Measurements from ENCODE around the gene PCBP3.

PCBP3 gene

DNA sequence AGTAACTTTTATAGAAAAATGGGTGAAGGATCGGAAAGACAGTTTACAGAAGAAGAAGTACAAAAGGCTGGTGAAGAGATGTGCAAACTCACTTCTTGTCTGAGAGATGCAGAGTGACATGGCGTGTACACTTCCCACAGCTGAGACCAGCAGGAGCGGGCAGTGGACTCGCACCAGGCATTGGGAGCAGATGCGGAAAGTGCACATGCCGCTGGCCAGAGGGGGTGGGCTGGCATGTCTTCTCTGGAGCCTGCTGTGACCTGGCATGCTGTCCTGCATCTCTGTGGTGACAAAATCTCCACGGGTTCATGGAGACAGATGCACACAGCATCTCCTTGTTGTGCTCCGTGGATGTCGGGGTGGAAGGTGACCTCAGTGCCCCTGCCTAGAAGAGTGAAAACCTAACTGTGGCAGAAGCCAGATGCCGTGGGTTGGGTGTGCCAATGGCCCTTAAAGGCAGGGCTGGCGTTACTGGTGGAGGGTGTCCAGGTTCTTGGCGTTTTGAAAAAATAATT, 209.4 kb downstream of the PCBP3 start:
- TF ChIP-seq EZH2 (IDR thresholded peaks at IDR 0.05; ENCODE audit: borderline replicate concordance, low read depth, low read length, severe bottlenecking) (no peak), CTCF (IDR thresholded peaks at IDR 0.05; ENCODE audit: borderline replicate concordance, extremely low read depth, low read length, poor library complexity, severe bottlenecking) (no peak)

DNA sequence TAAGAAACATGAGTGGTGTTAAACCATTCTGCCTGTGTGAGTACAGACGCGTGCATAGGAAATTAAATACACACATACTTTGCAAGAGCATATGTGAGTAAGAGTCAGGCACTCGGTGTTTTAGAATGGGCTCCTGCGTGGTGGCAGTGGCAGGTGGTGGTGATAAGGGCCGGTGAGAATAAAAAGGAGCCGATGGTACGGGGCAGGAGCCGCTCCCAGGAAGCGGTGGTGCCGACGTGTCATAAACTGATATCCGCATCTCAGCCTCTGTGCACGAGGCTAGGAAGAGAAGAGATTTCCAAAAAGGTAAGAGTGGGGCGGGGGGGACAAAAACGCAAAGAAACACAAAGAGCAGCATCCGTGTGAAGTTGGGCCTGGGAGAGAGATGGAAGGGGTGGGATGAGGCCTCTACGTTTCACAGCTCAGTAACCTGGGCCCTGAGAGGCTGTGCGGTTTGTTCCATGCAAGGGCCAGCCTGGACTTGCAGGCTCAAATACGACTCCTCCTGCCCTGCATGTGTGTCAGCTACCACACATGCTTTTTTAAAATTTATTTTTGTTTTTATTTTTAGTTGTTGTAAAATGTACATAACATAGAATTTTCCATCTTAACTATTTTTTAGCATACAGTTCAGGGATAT, 210.3 kb downstream of the PCBP3 start:
- Histone ChIP-seq H3K4me3 (ENCODE audit: low read depth in 1 of 2, low read length in 2 of 2) (no peak overlapping the region), H3K79me2 (ENCODE audit: insufficient read depth, low read length) (no peaks in the 10 kb centered on the region), H4K20me1 (ENCODE audit: insufficient read depth, low read length) (no peaks in the 10 kb centered on the region), H3K9ac (ENCODE audit: low read depth, low read length) (no peak overlapping the region), H3K4me1 (ENCODE audit: insufficient read depth, low read length) (no peaks in the 10 kb centered on the region), H3K4me2 (ENCODE audit: insufficient read depth, low read length) (no peak overlapping the region), H2AFZ (ENCODE audit: low read depth, low read length) (no peak overlapping the region), H3K9me3 (ENCODE audit: insufficient read depth, low read length, severe bottlenecking) (no peaks in the 10 kb centered on the region), H3K27me3 (ENCODE audit: insufficient read depth, low read length, poor library complexity) (no peaks in the 10 kb centered on the region), H3K36me3 (ENCODE audit: insufficient read depth, low read length) (no peaks in the 10 kb centered on the region), H3K27ac (ENCODE audit: low read length) (no peak overlapping the region)
- ATAC-seq (ENCODE audit: insufficient read depth, low read depth): no peak
- DNase-seq: no peak
- TF ChIP-seq EZH2 (IDR thresholded peaks at IDR 0.05; ENCODE audit: borderline replicate concordance, low read depth, low read length, severe bottlenecking): no peak

More for the DNA sequence above, 209.4 kb downstream of the PCBP3 start:
- Histone ChIP-seq H2AFZ (ENCODE audit: low read depth, low read length) (no peak overlapping the region), H4K20me1 (ENCODE audit: insufficient read depth, low read length) (no peaks in the 10 kb centered on the region), H3K36me3 (ENCODE audit: insufficient read depth, low read length) (no peaks in the 10 kb centered on the region), H3K79me2 (ENCODE audit: insufficient read depth, low read length) (no peaks in the 10 kb centered on the region), H3K4me2 (ENCODE audit: insufficient read depth, low read length) (no peak overlapping the region), H3K27ac (ENCODE audit: low read length) (no peak overlapping the region), H3K9ac (ENCODE audit: low read depth, low read length) (no peak overlapping the region), H3K4me3 (ENCODE audit: low read depth in 1 of 2, low read length in 2 of 2) (no peak overlapping the region), H3K4me1 (ENCODE audit: insufficient read depth, low read length) (no peaks in the 10 kb centered on the region), H3K9me3 (ENCODE audit: insufficient read depth, low read length, severe bottlenecking) (no peaks in the 10 kb centered on the region), H3K27me3 (ENCODE audit: insufficient read depth, low read length, poor library complexity) (no peaks in the 10 kb centered on the region)
- ATAC-seq (ENCODE audit: insufficient read depth, low read depth): no peak
- no peak for DNase-seq

DNA sequence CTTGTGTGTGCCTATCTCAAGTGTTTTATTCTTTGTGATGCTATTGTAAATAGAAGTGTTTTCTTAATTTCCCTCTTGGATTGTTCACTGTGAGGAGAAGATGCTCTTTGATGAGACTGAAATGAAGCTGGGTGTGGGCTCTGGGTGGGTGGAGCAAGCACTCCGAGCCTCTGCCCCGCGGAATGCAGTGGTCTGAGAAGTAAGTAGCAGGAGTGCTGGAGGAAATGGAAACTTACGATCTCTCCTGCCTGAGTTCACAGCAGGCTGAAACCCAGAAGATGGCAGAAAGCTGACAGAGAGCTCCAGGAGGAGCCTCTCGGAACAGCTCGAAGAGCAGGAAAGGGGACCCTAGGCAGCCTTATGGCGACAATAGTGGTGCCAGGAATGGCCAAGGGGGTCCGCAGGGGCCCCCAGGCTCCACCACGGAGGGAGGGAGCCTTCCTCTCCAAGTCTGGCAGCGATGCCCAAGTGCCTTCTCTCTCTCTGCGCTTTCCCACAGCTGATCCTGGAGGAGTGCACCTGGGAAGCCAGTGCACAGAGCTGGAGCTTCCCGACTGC, 211.2 kb downstream of the PCBP3 start:
- Histone ChIP-seq H3K4me2 (ENCODE audit: insufficient read depth, low read length) (no peak overlapping the region), H2AFZ (ENCODE audit: low read depth, low read length) (no peak overlapping the region), H3K27ac (ENCODE audit: low read length) (no peak overlapping the region), H3K36me3 (ENCODE audit: insufficient read depth, low read length) (no peaks in the 10 kb centered on the region), H3K27me3 (ENCODE audit: insufficient read depth, low read length, poor library complexity) (no peaks in the 10 kb centered on the region), H3K4me1 (ENCODE audit: insufficient read depth, low read length) (no peaks in the 10 kb centered on the region), H3K9ac (ENCODE audit: low read depth, low read length) (no peak overlapping the region), H4K20me1 (ENCODE audit: insufficient read depth, low read length) (no peaks in the 10 kb centered on the region), H3K9me3 (ENCODE audit: insufficient read depth, low read length, severe bottlenecking) (no peaks in the 10 kb centered on the region), H3K4me3 (ENCODE audit: low read depth in 1 of 2, low read length in 2 of 2) (no peak overlapping the region), H3K79me2 (ENCODE audit: insufficient read depth, low read length) (no peaks in the 10 kb centered on the region)
- no peak for DNase-seq
- no peak for TF ChIP-seq EZH2 (IDR thresholded peaks at IDR 0.05; ENCODE audit: borderline replicate concordance, low read depth, low read length, severe bottlenecking)
- TF ChIP-seq CTCF (IDR thresholded peaks at IDR 0.05; ENCODE audit: borderline replicate concordance, extremely low read depth, low read length, poor library complexity, severe bottlenecking): no peak
- no peak for ATAC-seq (ENCODE audit: insufficient read depth, low read depth)

DNA sequence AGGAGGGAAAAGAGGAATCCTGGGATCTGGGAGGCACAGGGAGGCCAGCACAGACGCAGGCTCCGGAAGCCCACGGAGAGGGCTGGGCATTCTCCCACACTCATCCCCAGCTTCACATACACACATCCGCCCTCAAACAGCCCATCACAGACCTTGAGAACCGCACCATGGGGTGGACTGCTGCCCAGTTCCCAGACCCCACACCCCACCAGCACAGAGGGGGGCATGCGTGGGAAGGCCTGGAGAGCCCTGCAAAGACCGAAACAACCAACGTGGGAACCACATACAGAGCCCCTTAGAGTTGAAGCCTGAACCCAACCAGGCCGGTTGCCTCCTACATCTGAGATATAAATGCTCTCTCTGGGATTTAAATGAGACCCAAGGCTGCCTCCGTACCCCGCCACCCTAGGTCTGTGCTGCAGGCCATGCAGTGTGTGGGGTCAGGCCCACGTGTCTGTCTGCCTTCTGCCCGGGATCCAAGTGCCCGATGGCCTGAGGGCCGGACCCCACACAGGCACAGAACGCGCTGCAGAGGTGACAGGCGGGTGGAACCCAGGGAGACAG, 211.8 kb downstream of the PCBP3 start:
- no peak for TF ChIP-seq EZH2 (IDR thresholded peaks at IDR 0.05; ENCODE audit: borderline replicate concordance, low read depth, low read length, severe bottlenecking)
- TF ChIP-seq CTCF (IDR thresholded peaks at IDR 0.05; ENCODE audit: borderline replicate concordance, extremely low read depth, low read length, poor library complexity, severe bottlenecking): no peak
- H3K4me3 ChIP-seq (ENCODE audit: low read depth in 1 of 2, low read length in 2 of 2): no peak overlapping the region
- no peaks in the 10 kb centered on the region for H3K36me3 ChIP-seq (ENCODE audit: insufficient read depth, low read length)
- H3K27ac ChIP-seq (ENCODE audit: low read length): no peak overlapping the region
- DNase-seq: no peak
- no peaks in the 10 kb centered on the region for H3K79me2 ChIP-seq (ENCODE audit: insufficient read depth, low read length)
- H3K9me3 ChIP-seq (ENCODE audit: insufficient read depth, low read length, severe bottlenecking): no peaks in the 10 kb centered on the region
- no peaks in the 10 kb centered on the region for H4K20me1 ChIP-seq (ENCODE audit: insufficient read depth, low read length)
- ATAC-seq (ENCODE audit: insufficient read depth, low read depth): no peak
- no peak overlapping the region for H3K9ac ChIP-seq (ENCODE audit: low read depth, low read length)
- H3K4me1 ChIP-seq (ENCODE audit: insufficient read depth, low read length): no peaks in the 10 kb centered on the region
- H3K27me3 ChIP-seq (ENCODE audit: insufficient read depth, low read length, poor library complexity): no peaks in the 10 kb centered on the region
- no peak overlapping the region for H2AFZ ChIP-seq (ENCODE audit: low read depth, low read length)
- H3K4me2 ChIP-seq (ENCODE audit: insufficient read depth, low read length): no peak overlapping the region
